Liver (tissue), 9 donors: Measurements from ENCODE around the gene WDR5. TPM values are rescaled to one million over a fixed set of nuclear protein-coding genes. Genes with fewer than 3 reads are reported as not detected.

Source experiments
- DNase-seq: peaks from one replicate; pipeline ENCODE4 v3.0.0-alpha.2; 2017; ENCODE audit warnings: low spot score
- H3K27ac ChIP-seq, 2 donors: one replicate each; pipeline ENCODE4 v1.7.0; 2013; ENCODE audit warnings: inconsistent platforms in 2 of 2, low read length in 2 of 2, control low read depth in 1 of 2, low read depth in 1 of 2, mild to moderate bottlenecking in 1 of 2
- H3K27me3 ChIP-seq, 4 donors: one replicate each; pipeline versions ENCODE4 v1.6.1 to v1.7.0; 2013; ENCODE audit warnings: low read length in 3 of 4, inconsistent platforms in 1 of 4, mild to moderate bottlenecking in 1 of 4, moderate library complexity in 1 of 4; ENCODE audit not compliant: control insufficient read depth in 4 of 4, insufficient read depth in 4 of 4
- H3K36me3 ChIP-seq, 4 donors: one replicate each; pipeline versions ENCODE4 v1.6.1 to v1.7.0; 2013; ENCODE audit warnings: low read length in 3 of 4, mild to moderate bottlenecking in 3 of 4, low read depth in 1 of 4, moderate library complexity in 1 of 4; ENCODE audit not compliant: control insufficient read depth in 4 of 4, insufficient read depth in 3 of 4
- H3K4me1 ChIP-seq, 4 donors: one replicate each; pipeline versions ENCODE4 v1.6.1 to v1.7.0; 2013; ENCODE audit warnings: low read length in 3 of 4, mild to moderate bottlenecking in 3 of 4, moderate library complexity in 1 of 4; ENCODE audit not compliant: control insufficient read depth in 4 of 4, insufficient read depth in 4 of 4
- H3K4me3 ChIP-seq, 3 donors: one replicate each; pipeline versions ENCODE4 v1.6.1 to v1.7.0; 2013; ENCODE audit warnings: low read length in 3 of 3, control low read depth in 1 of 3, low read depth in 1 of 3, mild to moderate bottlenecking in 1 of 3
- H3K9ac ChIP-seq, 2 donors: one replicate each; pipeline ENCODE4 v1.7.0; 2013; ENCODE audit warnings: low read length in 2 of 2, mild to moderate bottlenecking in 2 of 2, moderate library complexity in 2 of 2, control low read depth in 1 of 2, low read depth in 1 of 2
- H3K9me3 ChIP-seq, 4 donors: one replicate each; pipeline versions ENCODE4 v1.6.1 to v1.7.0; 2013; ENCODE audit warnings: low read length in 3 of 4; ENCODE audit not compliant: control insufficient read depth in 4 of 4
- ATF3 ChIP-seq: IDR thresholded peaks from 2 replicates; pipeline ENCODE4 v1.6.1; 2016; ENCODE audit warnings: antibody characterized with exemption
- EGR1 ChIP-seq, 2 donors: IDR thresholded peaks; 2 replicates each; pipeline ENCODE4 v1.6.1; 2016 to 2018; ENCODE audit warnings: antibody characterized with exemption in 2 of 2, low read depth in 2 of 2
- FOXA1 ChIP-seq: IDR thresholded peaks from 2 replicates; pipeline ENCODE4 v1.6.1; 2016; ENCODE audit warnings: antibody characterized with exemption
- FOXA2 ChIP-seq: IDR thresholded peaks from 2 replicates; pipeline ENCODE4 v1.6.1; 2016; ENCODE audit warnings: antibody characterized with exemption
- GABPA ChIP-seq, 2 donors: IDR thresholded peaks in 1 of 2; conservative IDR thresholded peaks in 1 of 2; 2 replicates each; pipeline ENCODE4 v1.6.1; 2016; ENCODE audit warnings: antibody characterized with exemption in 2 of 2, mild to moderate bottlenecking in 1 of 2, moderate library complexity in 1 of 2
- HNF4A ChIP-seq, 2 donors: conservative IDR thresholded peaks; 2 replicates each; pipeline ENCODE4 v1.6.1; 2016; ENCODE audit warnings: antibody characterized with exemption in 2 of 2, mild to moderate bottlenecking in 2 of 2
- HNF4G ChIP-seq: IDR thresholded peaks from 2 replicates; pipeline ENCODE4 v1.6.1; 2016; ENCODE audit warnings: antibody characterized with exemption
- JUND ChIP-seq, 2 donors: IDR thresholded peaks; 2 replicates each; pipeline ENCODE4 v1.6.1; 2016; ENCODE audit warnings: antibody characterized with exemption in 2 of 2
- NR2F2 ChIP-seq: IDR thresholded peaks from 2 replicates; pipeline ENCODE4 v1.6.1; 2016; ENCODE audit warnings: antibody characterized with exemption
- RAD21 ChIP-seq, 2 donors: IDR thresholded peaks; 2 replicates each; pipeline ENCODE4 v1.6.1; 2016; ENCODE audit warnings: antibody characterized with exemption in 2 of 2, mild to moderate bottlenecking in 2 of 2
- RXRA ChIP-seq, 2 donors: IDR thresholded peaks; 2 replicates each; pipeline ENCODE4 v1.6.1; 2017 to 2018; ENCODE audit warnings: antibody characterized with exemption in 2 of 2, mild to moderate bottlenecking in 1 of 2
- SP1 ChIP-seq: IDR thresholded peaks from 2 replicates; pipeline ENCODE4 v1.6.1; 2018; ENCODE audit warnings: antibody characterized with exemption, mild to moderate bottlenecking
- TAF1 ChIP-seq: conservative IDR thresholded peaks from 2 replicates; pipeline ENCODE4 v1.6.1; 2016; ENCODE audit warnings: antibody characterized with exemption, mild to moderate bottlenecking
- YY1 ChIP-seq: IDR thresholded peaks from 2 replicates; pipeline ENCODE4 v1.6.1; 2016; ENCODE audit warnings: antibody characterized with exemption, mild to moderate bottlenecking
- ZBTB33 ChIP-seq: IDR thresholded peaks from 2 replicates; pipeline ENCODE4 v1.6.1; 2016; ENCODE audit warnings: antibody characterized with exemption
- WGBS: extraction: QIAGEN DNeasy Blood & Tissue Kit; methylation state at CpG from one replicate; pipeline ENCODE4 v1.1.7; 2013; 5-methylcytosine and 5-hydroxymethylcytosine counted together
- polyA plus RNA-seq, 2 donors: library from polyadenylated mRNA; stranded (reverse) in 1 of 2; unstranded in 1 of 2; fragments of 200-250 nt in 1 of 2; fragments of >200 nt in 1 of 2; fragmentation: Nextera tagmentation in 1 of 2; extraction: Ambion mirVana in 1 of 2; gene quantifications; one replicate each; pipeline versions ENCODE4 v1.2.1 to v1.2.3, GENCODE V29; 2013 to 2015
- total RNA-seq, 2 donors: library from RNA; depleted of rRNA; stranded (reverse); fragments of >200 nt; gene quantifications; one replicate each; pipeline ENCODE4 v1.2.3, GENCODE V29; 2014
- TF ChIP-seq, protein P1 (sequence below): fragments of 150-350 bp; IDR thresholded peaks from 2 replicates; pipeline ENCODE4 v1.5.1; 2017; ENCODE audit warnings: improper control_type of control experiment, low read depth, low read length; ENCODE audit not compliant: missing input control
- TF ChIP-seq, protein P2 (sequence below): IDR thresholded peaks from 2 replicates; pipeline ENCODE4 v1.6.1; 2016; ENCODE audit warnings: antibody characterized with exemption, mild to moderate bottlenecking
- TF ChIP-seq, protein P3 (sequence below): IDR thresholded peaks from 2 replicates; pipeline ENCODE4 v1.6.1; 2016; ENCODE audit warnings: antibody characterized with exemption
- donor health status: healthy.
- donor health status: healthy.
- donor health status: healthy.
- donor health status: healthy.
- donor health status: healthy.

Gene WDR5
- total and polyA plus RNA-seq, 4 donors = 11.1 to 21.6 (median 14.6) TPM

- Histone ChIP-seq H3K4me1 (peaks cover 22 to 56% (median 38%) of the 10 kb centered on the region in 4 donors), H3K27me3 (no peaks in the 10 kb centered on the region), H3K9ac (no peak overlapping the region), H3K4me3 (no peak overlapping the region), H3K9me3 (no peaks in the 10 kb centered on the region), H3K27ac (peak overlapping the region; percentile 61 to 68), H3K36me3 (no peaks in the 10 kb centered on the region)
- TF ChIP-seq GABPA (IDR thresholded peaks at IDR 0.05 in 1 of 2, conservative IDR thresholded peaks at IDR 0.05 in 1 of 2) = no peak
- no peak for DNase-seq
- WGBS = 92% methylated on average over 46 of the region's 46 CpGs
Observed at GRCh38 chr9:134173127-134174072, 37.5 kb downstream of the WDR5 start.

GRCh38 chr9:134174073-134174449, 38.2 kb downstream of the WDR5 start:
- no peaks in the 10 kb centered on the region for H3K9me3 ChIP-seq
- 83% methylated on average over 9 of the region's 9 CpGs for WGBS
- H3K4me1 ChIP-seq = peaks cover 25 to 57% (median 40%) of the 10 kb centered on the region in 4 donors
- TF ChIP-seq HNF4G = no peak
- peak in 1 of 2 donors; percentile 4 for TF ChIP-seq RAD21 (IDR thresholded peaks at IDR 0.05)
- no peak for TF ChIP-seq GABPA (IDR thresholded peaks at IDR 0.05 in 1 of 2, conservative IDR thresholded peaks at IDR 0.05 in 1 of 2)
- TF ChIP-seq YY1 = no peak
- no peaks in the 10 kb centered on the region for H3K36me3 ChIP-seq
- DNase-seq = no peak
- no peak overlapping the region for H3K4me3 ChIP-seq
- no peaks in the 10 kb centered on the region for H3K27me3 ChIP-seq
- H3K9ac ChIP-seq = no peak overlapping the region
- H3K27ac ChIP-seq = peak overlapping the region in 1 of 2 donors; percentile 29

DNA sequence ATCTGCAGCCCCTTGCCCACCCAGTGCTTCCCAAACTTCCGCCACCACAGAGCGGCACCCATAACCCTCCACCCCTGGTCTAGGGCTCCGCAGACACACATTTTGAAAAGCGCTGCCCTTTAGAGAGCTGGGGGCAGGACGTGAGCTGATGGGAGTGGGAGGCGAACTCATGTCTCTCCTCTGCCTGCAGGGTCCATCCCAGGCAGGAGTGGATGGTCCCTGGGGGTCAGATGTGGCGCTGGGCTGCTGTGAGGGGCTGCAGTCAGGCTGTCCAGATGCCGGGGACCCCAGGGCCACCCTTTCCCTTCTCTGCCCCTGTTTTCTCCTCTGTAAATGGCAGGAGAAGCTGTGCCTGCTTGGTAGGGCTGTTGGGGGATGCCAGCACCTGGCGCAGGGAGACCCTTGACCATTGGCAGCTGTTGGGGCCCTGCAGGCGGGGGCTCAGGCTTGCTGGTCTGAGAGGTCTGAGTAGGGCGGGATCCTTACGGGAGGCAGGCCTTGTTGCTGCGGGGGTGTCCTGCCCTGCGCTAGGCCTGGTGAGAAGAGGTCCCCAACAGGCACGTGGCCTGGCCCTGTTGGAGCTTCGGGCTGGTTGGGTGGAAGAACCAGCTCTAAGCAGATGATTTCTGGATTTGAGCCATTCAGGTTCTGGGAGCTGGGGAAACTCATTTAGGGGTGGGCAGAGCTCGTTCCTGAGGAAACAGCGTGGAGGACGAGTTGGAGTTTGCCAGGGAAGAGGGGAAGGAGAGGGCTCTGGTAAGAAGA, 38.8 kb downstream of the WDR5 start:
- no peak for DNase-seq
- Histone ChIP-seq H3K9me3 (no peaks in the 10 kb centered on the region), H3K36me3 (no peaks in the 10 kb centered on the region), H3K9ac (peak overlapping the region in 1 of 2 donors; percentile 11), H3K27me3 (no peaks in the 10 kb centered on the region), H3K27ac (peak overlapping the region; percentile 44 to 69), H3K4me1 (peaks cover 27 to 63% (median 43%) of the 10 kb centered on the region in 4 donors), H3K4me3 (no peak overlapping the region)
- TF ChIP-seq GABPA (IDR thresholded peaks at IDR 0.05 in 1 of 2, conservative IDR thresholded peaks at IDR 0.05 in 1 of 2) (no peak), RXRA (IDR thresholded peaks at IDR 0.05) (no peak), EGR1 (IDR thresholded peaks at IDR 0.05; ENCODE audit: low read depth in 2 of 2) (no peak), ATF3 (no peak), JUND (IDR thresholded peaks at IDR 0.05) (no peak), SP1 (no peak), HNF4A (conservative IDR thresholded peaks at IDR 0.05) (no peak), FOXA1 (no peak), NR2F2 (no peak), FOXA2 (no peak), TAF1 (no peak), RAD21 (IDR thresholded peaks at IDR 0.05) (no peak), HNF4G (no peak), YY1 (no peak), ZBTB33 (no peak)
- TF ChIP-seq, protein P1, sequence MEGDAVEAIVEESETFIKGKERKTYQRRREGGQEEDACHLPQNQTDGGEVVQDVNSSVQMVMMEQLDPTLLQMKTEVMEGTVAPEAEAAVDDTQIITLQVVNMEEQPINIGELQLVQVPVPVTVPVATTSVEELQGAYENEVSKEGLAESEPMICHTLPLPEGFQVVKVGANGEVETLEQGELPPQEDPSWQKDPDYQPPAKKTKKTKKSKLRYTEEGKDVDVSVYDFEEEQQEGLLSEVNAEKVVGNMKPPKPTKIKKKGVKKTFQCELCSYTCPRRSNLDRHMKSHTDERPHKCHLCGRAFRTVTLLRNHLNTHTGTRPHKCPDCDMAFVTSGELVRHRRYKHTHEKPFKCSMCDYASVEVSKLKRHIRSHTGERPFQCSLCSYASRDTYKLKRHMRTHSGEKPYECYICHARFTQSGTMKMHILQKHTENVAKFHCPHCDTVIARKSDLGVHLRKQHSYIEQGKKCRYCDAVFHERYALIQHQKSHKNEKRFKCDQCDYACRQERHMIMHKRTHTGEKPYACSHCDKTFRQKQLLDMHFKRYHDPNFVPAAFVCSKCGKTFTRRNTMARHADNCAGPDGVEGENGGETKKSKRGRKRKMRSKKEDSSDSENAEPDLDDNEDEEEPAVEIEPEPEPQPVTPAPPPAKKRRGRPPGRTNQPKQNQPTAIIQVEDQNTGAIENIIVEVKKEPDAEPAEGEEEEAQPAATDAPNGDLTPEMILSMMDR = no peak
- TF ChIP-seq, protein P2, sequence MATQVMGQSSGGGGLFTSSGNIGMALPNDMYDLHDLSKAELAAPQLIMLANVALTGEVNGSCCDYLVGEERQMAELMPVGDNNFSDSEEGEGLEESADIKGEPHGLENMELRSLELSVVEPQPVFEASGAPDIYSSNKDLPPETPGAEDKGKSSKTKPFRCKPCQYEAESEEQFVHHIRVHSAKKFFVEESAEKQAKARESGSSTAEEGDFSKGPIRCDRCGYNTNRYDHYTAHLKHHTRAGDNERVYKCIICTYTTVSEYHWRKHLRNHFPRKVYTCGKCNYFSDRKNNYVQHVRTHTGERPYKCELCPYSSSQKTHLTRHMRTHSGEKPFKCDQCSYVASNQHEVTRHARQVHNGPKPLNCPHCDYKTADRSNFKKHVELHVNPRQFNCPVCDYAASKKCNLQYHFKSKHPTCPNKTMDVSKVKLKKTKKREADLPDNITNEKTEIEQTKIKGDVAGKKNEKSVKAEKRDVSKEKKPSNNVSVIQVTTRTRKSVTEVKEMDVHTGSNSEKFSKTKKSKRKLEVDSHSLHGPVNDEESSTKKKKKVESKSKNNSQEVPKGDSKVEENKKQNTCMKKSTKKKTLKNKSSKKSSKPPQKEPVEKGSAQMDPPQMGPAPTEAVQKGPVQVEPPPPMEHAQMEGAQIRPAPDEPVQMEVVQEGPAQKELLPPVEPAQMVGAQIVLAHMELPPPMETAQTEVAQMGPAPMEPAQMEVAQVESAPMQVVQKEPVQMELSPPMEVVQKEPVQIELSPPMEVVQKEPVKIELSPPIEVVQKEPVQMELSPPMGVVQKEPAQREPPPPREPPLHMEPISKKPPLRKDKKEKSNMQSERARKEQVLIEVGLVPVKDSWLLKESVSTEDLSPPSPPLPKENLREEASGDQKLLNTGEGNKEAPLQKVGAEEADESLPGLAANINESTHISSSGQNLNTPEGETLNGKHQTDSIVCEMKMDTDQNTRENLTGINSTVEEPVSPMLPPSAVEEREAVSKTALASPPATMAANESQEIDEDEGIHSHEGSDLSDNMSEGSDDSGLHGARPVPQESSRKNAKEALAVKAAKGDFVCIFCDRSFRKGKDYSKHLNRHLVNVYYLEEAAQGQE = no peak
- TF ChIP-seq, protein P3, sequence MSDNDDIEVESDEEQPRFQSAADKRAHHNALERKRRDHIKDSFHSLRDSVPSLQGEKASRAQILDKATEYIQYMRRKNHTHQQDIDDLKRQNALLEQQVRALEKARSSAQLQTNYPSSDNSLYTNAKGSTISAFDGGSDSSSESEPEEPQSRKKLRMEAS = no peak
- 72% methylated on average over 19 of the region's 19 CpGs for WGBS
